Measurements from ENCODE around the gene LUC7L2. TPM values are rescaled to one million over a fixed set of nuclear protein-coding genes. Genes with fewer than 3 reads are reported as not detected.

Gene LUC7L2
- total and polyA plus RNA-seq, 10 of the 15 experiments (the other 5 are each of a cell fraction or from before 2014, with no cell fraction given): 31.7 to 98.7 (median 68.6) TPM

DNA sequence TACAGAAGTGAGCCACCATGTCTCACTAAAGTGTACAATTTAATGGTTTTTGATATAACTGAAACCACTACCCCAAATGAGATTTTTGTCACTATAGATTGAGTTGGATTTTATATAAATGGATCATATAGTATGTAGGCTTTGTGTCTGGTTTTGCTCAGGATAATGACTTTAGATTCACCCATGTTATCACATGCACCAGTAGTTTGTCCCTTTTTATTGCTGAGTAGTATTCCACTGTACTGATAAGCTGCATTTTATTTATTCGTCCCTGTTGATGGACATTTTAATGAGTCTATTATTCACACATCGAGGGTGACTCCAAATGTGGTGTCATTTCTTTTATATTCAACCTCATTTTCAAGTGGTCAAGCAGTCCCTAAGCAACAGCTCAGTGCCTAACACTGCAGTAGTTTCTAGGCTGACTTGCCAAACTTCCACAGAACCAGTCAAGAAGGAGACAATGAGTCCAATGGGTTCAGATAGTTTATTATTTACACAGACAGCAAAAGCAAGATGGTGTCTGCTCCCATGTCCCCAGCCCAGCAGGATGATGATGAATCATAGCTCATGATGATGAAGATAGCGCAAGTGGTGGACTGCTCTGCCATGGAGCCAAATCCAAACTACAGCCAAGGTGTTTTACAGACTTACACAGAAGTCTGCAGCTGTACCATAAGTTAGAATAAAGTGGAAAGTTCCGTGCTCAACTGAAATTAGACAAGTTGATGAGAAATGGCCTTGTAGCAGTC lies 25.1 kb upstream of the LUC7L2 start:
- no TSS peak for BruUV-seq (replicated peaks)
- H3K4me3 ChIP-seq: no peak overlapping the region
- CTCF ChIA-PET: interaction anchor here (0.9 to 1.3 kb wide), 2 partner anchors 10 to 259 kb away, joined by 3 to 4 read pairs; no protein-coding TSS in a partner anchor
- H3K9me3 ChIP-seq (replicated peaks; ENCODE audit: control insufficient read depth, insufficient read depth, low read length): peaks cover 5% of the 10 kb centered on the region
- RAD21 ChIA-PET (ENCODE audit: unreplicated experiment): no interaction called here
- FAIRE-seq: no peak
- WGBS (ENCODE audit: insufficient coverage, insufficient replicate concordance, low lambda C conversion rate, missing lambda C conversion rate): 77% methylated on average over 4 of the region's 4 CpGs
- H3K27me3 ChIP-seq (replicated peaks in 1 of 2; ENCODE audit: control insufficient read depth in 2 of 2, insufficient read depth in 2 of 2, low read length in 1 of 2): no peaks in the 10 kb centered on the region; a peak in 1 of 4 replicates
- intact Hi-C loops (cut with micrococcal nuclease; ENCODE audit: unreplicated experiment) (no loop called here), in situ Hi-C loops (cut with MboI) (no loop called here)
- H2AFZ ChIP-seq (ENCODE audit: control insufficient read depth, low read depth, low read length): no peak overlapping the region
- H3K36me3 ChIP-seq (ENCODE audit: control insufficient read depth in 2 of 2, insufficient read depth in 2 of 2, low read length in 1 of 2): no peaks in the 10 kb centered on the region
- no peaks in the 10 kb centered on the region for H3K4me1 ChIP-seq (ENCODE audit: control insufficient read depth, insufficient read depth, low read length)
- TF ChIP-seq TARDBP (IDR thresholded peaks at IDR 0.05; ENCODE audit: borderline replicate concordance) (no peak), BHLHE40 (IDR thresholded peaks at IDR 0.05; ENCODE audit: borderline replicate concordance in 1 of 2, low read depth in 2 of 2, low read length in 1 of 2) (no peak), GABPA (IDR thresholded peaks at IDR 0.05; ENCODE audit: low read depth) (no peak), SPI1 (IDR thresholded peaks at IDR 0.05; ENCODE audit: borderline replicate concordance, insufficient read depth, low read depth, low read length) (no peak), HDAC2 (IDR thresholded peaks at IDR 0.05) (no peak), SMC3 (IDR thresholded peaks at IDR 0.05; ENCODE audit: borderline replicate concordance, low read length) (no peak)
- TF ChIP-seq, protein P1, sequence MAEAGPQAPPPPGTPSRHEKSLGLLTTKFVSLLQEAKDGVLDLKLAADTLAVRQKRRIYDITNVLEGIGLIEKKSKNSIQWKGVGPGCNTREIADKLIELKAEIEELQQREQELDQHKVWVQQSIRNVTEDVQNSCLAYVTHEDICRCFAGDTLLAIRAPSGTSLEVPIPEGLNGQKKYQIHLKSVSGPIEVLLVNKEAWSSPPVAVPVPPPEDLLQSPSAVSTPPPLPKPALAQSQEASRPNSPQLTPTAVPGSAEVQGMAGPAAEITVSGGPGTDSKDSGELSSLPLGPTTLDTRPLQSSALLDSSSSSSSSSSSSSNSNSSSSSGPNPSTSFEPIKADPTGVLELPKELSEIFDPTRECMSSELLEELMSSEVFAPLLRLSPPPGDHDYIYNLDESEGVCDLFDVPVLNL (IDR thresholded peaks at IDR 0.05; ENCODE audit: low read depth, low read length): no peak
- TF ChIP-seq, protein P2, sequence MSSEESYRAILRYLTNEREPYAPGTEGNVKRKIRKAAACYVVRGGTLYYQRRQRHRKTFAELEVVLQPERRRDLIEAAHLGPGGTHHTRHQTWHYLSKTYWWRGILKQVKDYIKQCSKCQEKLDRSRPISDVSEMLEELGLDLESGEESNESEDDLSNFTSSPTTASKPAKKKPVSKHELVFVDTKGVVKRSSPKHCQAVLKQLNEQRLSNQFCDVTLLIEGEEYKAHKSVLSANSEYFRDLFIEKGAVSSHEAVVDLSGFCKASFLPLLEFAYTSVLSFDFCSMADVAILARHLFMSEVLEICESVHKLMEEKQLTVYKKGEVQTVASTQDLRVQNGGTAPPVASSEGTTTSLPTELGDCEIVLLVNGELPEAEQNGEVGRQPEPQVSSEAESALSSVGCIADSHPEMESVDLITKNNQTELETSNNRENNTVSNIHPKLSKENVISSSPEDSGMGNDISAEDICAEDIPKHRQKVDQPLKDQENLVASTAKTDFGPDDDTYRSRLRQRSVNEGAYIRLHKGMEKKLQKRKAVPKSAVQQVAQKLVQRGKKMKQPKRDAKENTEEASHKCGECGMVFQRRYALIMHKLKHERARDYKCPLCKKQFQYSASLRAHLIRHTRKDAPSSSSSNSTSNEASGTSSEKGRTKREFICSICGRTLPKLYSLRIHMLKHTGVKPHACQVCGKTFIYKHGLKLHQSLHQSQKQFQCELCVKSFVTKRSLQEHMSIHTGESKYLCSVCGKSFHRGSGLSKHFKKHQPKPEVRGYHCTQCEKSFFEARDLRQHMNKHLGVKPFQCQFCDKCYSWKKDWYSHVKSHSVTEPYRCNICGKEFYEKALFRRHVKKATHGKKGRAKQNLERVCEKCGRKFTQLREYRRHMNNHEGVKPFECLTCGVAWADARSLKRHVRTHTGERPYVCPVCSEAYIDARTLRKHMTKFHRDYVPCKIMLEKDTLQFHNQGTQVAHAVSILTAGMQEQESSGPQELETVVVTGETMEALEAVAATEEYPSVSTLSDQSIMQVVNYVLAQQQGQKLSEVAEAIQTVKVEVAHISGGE (CRISPR knock-in tag; IDR thresholded peaks at IDR 0.05): no peak
- no peaks in the 10 kb centered on the region for H3K79me2 ChIP-seq (ENCODE audit: control insufficient read depth, insufficient read depth, low read length)
- H4K20me1 ChIP-seq (ENCODE audit: control insufficient read depth, insufficient read depth): no peaks in the 10 kb centered on the region
- H3K27ac ChIP-seq (ENCODE audit: control insufficient read depth, insufficient read depth): no peak overlapping the region
- ATAC-seq: no peak
- POLR2A ChIA-PET: no interaction called here
- no peak for DNase-seq (ENCODE audit: low read depth, low spot score)
- H3K4me2 ChIP-seq (ENCODE audit: control insufficient read depth, insufficient read depth): no peak overlapping the region
- no peak overlapping the region for H3K9ac ChIP-seq (ENCODE audit: control insufficient read depth, insufficient read depth, low read length)
- SMC1A ChIA-PET (ENCODE audit: uncharacterized antibody, unreplicated experiment): no interaction called here
